Measurements from ENCODE around the gene DNAH6. TPM values are rescaled to one million over a fixed set of nuclear protein-coding genes. Genes with fewer than 3 reads are reported as not detected.

DNAH6 gene
- total RNA-seq, 1 donor from 2014 or later, result 0.05 TPM

GRCh38 chr2:84669122-84669521, 152.8 kb downstream of the DNAH6 start:
- DNase-seq (ENCODE audit: missing footprints), result no peak
- no peak for ATAC-seq
- intact Hi-C loops (cut with DNase I), result no loop called here

GRCh38 chr2:84674099-84674498, 157.8 kb downstream of the DNAH6 start:
- intact Hi-C loops (cut with DNase I), result no loop called here
- ATAC-seq (no peak), DNase-seq (ENCODE audit: missing footprints) (no peak)

GRCh38 chr2:84674586-84674985, 158.3 kb downstream of the DNAH6 start:
- no peak for DNase-seq (ENCODE audit: missing footprints)
- intact Hi-C loops (cut with DNase I), result no loop called here
- ATAC-seq, result no peak

- DNase-seq (ENCODE audit: missing footprints), result no peak
- intact Hi-C loops (cut with DNase I), result no loop called here
- no peak for ATAC-seq
These were observed 160.0 kb downstream of the DNAH6 start for GRCh38 chr2:84676295-84676694.

GRCh38 chr2:84678214-84678613, 161.9 kb downstream of the DNAH6 start:
- ATAC-seq (no peak), DNase-seq (ENCODE audit: missing footprints) (no peak)
- intact Hi-C loops (cut with DNase I), result no loop called here

GRCh38 chr2:84686783-84687476, 170.6 kb downstream of the DNAH6 start:
- no peak for DNase-seq (ENCODE audit: missing footprints)
- intact Hi-C loops (cut with DNase I), result no loop called here
- peak; percentile 8 for ATAC-seq

GRCh38 chr2:84687498-84688149, 171.3 kb downstream of the DNAH6 start:
- DNase-seq (ENCODE audit: missing footprints), result no peak
- intact Hi-C loops (cut with DNase I), result no loop called here
- ATAC-seq, result no peak

- no peak for DNase-seq (ENCODE audit: missing footprints)
- intact Hi-C loops (cut with DNase I), result no loop called here
- ATAC-seq, result no peak
These were observed 173.9 kb downstream of the DNAH6 start for GRCh38 chr2:84690225-84690624.

GRCh38 chr2:84694088-84694622, 177.9 kb downstream of the DNAH6 start:
- ATAC-seq, result no peak
- DNase-seq (ENCODE audit: missing footprints), result no peak
- intact Hi-C loops (cut with DNase I), result no loop called here

- ATAC-seq, result peak; percentile 65
These were observed 181.6 kb downstream of the DNAH6 start for GRCh38 chr2:84697895-84698294.

GRCh38 chr2:84700006-84700405, 183.7 kb downstream of the DNAH6 start:
- intact Hi-C loops (cut with DNase I), result no loop called here
- ATAC-seq (no peak), DNase-seq (ENCODE audit: missing footprints) (no peak)

More at GRCh38 chr2:84697895-84698294, 181.6 kb downstream of the DNAH6 start:
- intact Hi-C loops (cut with DNase I), result no loop called here
- no peak for DNase-seq (ENCODE audit: missing footprints)

GRCh38 chr2:84701880-84702279, 185.6 kb downstream of the DNAH6 start:
- no peak for ATAC-seq

GRCh38 chr2:84702941-84703340, 186.6 kb downstream of the DNAH6 start:
- intact Hi-C loops (cut with DNase I), result no loop called here
- no peak for DNase-seq (ENCODE audit: missing footprints)
- no peak for ATAC-seq

More at GRCh38 chr2:84701880-84702279, 185.6 kb downstream of the DNAH6 start:
- intact Hi-C loops (cut with DNase I), result no loop called here
- DNase-seq (ENCODE audit: missing footprints), result no peak

GRCh38 chr2:84703831-84704230, 187.5 kb downstream of the DNAH6 start:
- DNase-seq (ENCODE audit: missing footprints), result no peak
- ATAC-seq, result no peak
- intact Hi-C loops (cut with DNase I), result no loop called here

- intact Hi-C loops (cut with DNase I), result no loop called here
- DNase-seq (ENCODE audit: missing footprints) (no peak), ATAC-seq (no peak)
These were observed 188.4 kb downstream of the DNAH6 start for GRCh38 chr2:84704505-84705244.

- no peak for DNase-seq (ENCODE audit: missing footprints)
- intact Hi-C loops (cut with DNase I), result no loop called here
- ATAC-seq, result no peak
These were observed 189.6 kb downstream of the DNAH6 start for GRCh38 chr2:84705858-84706257.

GRCh38 chr2:84708442-84708841, 192.1 kb downstream of the DNAH6 start:
- intact Hi-C loops (cut with DNase I), result no loop called here
- ATAC-seq (no peak), DNase-seq (ENCODE audit: missing footprints) (no peak)

- no peak for DNase-seq (ENCODE audit: missing footprints)
- no peak for ATAC-seq
- intact Hi-C loops (cut with DNase I), result no loop called here
These were observed 195.4 kb downstream of the DNAH6 start for GRCh38 chr2:84711651-84712050.

GRCh38 chr2:84713441-84713840, 197.1 kb downstream of the DNAH6 start:
- ATAC-seq (no peak), DNase-seq (ENCODE audit: missing footprints) (no peak)
- intact Hi-C loops (cut with DNase I), result no loop called here

GRCh38 chr2:84716564-84716963, 200.3 kb downstream of the DNAH6 start:
- peak; percentile 73 for ATAC-seq
- no peak for DNase-seq (ENCODE audit: missing footprints)
- intact Hi-C loops (cut with DNase I), result no loop called here

All from Right ventricle myocardium inferior (tissue), 1 donor.